OCI-LY1 (cell line): ENCODE measurements around the gene DPY19L3.

Source experiments
- EZH2 ChIP-seq: fragments of 200-600 bp; sonication (generic), shearing (Covaris generic); IDR thresholded peaks from 2 replicates; pipeline ENCODE4 v1.8.0; 2017; ENCODE audit warnings: borderline replicate concordance, mixed run types, mild to moderate bottlenecking, antibody characterized with exemption, low read length, moderate library complexity, mixed read lengths
- TF ChIP-seq, protein P1 (sequence below): fragments of 200-600 bp; sonication (generic), shearing (Covaris generic); IDR thresholded peaks from 2 replicates; pipeline ENCODE4 v1.5.1; 2017; ENCODE audit warnings: mild to moderate bottlenecking, antibody characterized with exemption, low read length, moderate library complexity, mixed read lengths

- TF ChIP-seq, protein P1, sequence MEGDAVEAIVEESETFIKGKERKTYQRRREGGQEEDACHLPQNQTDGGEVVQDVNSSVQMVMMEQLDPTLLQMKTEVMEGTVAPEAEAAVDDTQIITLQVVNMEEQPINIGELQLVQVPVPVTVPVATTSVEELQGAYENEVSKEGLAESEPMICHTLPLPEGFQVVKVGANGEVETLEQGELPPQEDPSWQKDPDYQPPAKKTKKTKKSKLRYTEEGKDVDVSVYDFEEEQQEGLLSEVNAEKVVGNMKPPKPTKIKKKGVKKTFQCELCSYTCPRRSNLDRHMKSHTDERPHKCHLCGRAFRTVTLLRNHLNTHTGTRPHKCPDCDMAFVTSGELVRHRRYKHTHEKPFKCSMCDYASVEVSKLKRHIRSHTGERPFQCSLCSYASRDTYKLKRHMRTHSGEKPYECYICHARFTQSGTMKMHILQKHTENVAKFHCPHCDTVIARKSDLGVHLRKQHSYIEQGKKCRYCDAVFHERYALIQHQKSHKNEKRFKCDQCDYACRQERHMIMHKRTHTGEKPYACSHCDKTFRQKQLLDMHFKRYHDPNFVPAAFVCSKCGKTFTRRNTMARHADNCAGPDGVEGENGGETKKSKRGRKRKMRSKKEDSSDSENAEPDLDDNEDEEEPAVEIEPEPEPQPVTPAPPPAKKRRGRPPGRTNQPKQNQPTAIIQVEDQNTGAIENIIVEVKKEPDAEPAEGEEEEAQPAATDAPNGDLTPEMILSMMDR = no peak
- TF ChIP-seq EZH2 = no peak
Measured at GRCh38 chr19:32406161-32407003, 812 bp downstream of the DPY19L3 start.
